Activated B cell treated with CpG ODN at 0.5 μM for 24 hours (primary cell): ENCODE measurements around the gene RAD1. TPM values are rescaled to one million over a fixed set of nuclear protein-coding genes. Genes with fewer than 3 reads are reported as not detected.

Experiments
- ATAC-seq: fragments of 200-7000 bp; cut with Tn5 transposase; one replicate; pipeline ENCODE4 v1.10.0; 2021; ENCODE audit warnings: low read depth, mild to moderate bottlenecking, moderate library complexity
- CTCF ChIA-PET: fragments of 350-600 bp; sonication (Branson Sonifier 250); formaldehyde crosslinking; loops from one replicate; lab custom pipeline; 2021; ENCODE audit warnings: antibody characterized with exemption; lab: Charles Lee
- POLR2A ChIA-PET: fragments of 350-600 bp; sonication (Branson Sonifier 250); formaldehyde crosslinking; loops from one replicate; lab custom pipeline; 2021; ENCODE audit warnings: antibody characterized with exemption; lab: Charles Lee
- DNase-seq: peaks from one replicate; pipeline ENCODE4 v3.0.0; 2022
- H3K27ac Mint-ChIP-seq: one replicate; pipeline ENCODE4 v1.8.0; 2020; ENCODE audit warnings: mixed read lengths
- H3K27me3 Mint-ChIP-seq: one replicate; pipeline ENCODE4 v1.8.0; 2021; ENCODE audit warnings: mixed read lengths
- H3K36me3 Mint-ChIP-seq: one replicate; pipeline ENCODE4 v1.8.0; 2021; ENCODE audit warnings: low read depth, mixed read lengths
- H3K4me1 Mint-ChIP-seq: one replicate; pipeline ENCODE4 v1.8.0; 2021; ENCODE audit warnings: mixed read lengths
- H3K4me3 Mint-ChIP-seq: one replicate; pipeline ENCODE4 v1.8.0; 2020; ENCODE audit warnings: mild to moderate bottlenecking, mixed read lengths
- H3K9me3 Mint-ChIP-seq: one replicate; pipeline ENCODE4 v1.8.0; 2020; ENCODE audit warnings: mixed read lengths
- intact Hi-C: fragments of 100-400 bp; cut with micrococcal nuclease; formaldehyde crosslinking; loops from one replicate; pipeline ENCODE4 v1.15.1; 2024
- total RNA-seq: library from RNA; stranded (reverse); gene quantifications from 2 replicates; pipeline ENCODE4 v1.2.3, GENCODE V29; 2022
- TF ChIP-seq, protein P1 (sequence below): fragments of 200-600 bp; IDR thresholded peaks from one replicate; pipeline ENCODE4 v1.8.0; 2022; ENCODE audit warnings: antibody characterized with exemption, mild to moderate bottlenecking

The RAD1 gene
- total RNA-seq, 1 donor from 2014 or later: 24.4 TPM

DNA sequence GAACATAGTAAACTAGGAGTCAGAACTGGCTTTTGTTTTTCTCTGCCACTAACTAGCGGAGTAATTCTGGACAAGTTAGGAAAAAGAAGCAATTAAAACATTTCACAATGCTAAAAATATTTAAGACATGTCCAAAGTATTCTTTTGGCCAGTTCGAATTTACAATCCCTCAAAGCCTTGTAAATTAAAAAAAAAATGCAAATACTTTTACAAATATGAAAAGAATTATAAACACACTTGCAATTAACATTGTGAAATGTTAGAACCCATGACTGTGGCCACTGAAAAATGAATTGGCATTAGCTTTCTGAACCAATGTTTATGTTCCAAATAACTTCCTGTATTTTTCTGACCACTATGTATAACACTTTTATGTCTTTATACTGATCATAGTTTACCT, 2.2 kb downstream of the RAD1 start:
- no peak for DNase-seq
- no peak overlapping the region for H3K4me3 Mint-ChIP-seq
- H3K27me3 Mint-ChIP-seq: no peaks in the 10 kb centered on the region
- ATAC-seq: no peak
- peaks cover 34% of the 10 kb centered on the region for H3K4me1 Mint-ChIP-seq
- H3K36me3 Mint-ChIP-seq: peaks cover 46% of the 10 kb centered on the region
- ChIA-PET CTCF (no interaction called here), POLR2A (interaction anchor here (1.8 kb wide), 1 partner anchor 16 kb away, joined by 6 read pairs; the partner anchor contains the start of gene DNAJC21)
- TF ChIP-seq, protein P1, sequence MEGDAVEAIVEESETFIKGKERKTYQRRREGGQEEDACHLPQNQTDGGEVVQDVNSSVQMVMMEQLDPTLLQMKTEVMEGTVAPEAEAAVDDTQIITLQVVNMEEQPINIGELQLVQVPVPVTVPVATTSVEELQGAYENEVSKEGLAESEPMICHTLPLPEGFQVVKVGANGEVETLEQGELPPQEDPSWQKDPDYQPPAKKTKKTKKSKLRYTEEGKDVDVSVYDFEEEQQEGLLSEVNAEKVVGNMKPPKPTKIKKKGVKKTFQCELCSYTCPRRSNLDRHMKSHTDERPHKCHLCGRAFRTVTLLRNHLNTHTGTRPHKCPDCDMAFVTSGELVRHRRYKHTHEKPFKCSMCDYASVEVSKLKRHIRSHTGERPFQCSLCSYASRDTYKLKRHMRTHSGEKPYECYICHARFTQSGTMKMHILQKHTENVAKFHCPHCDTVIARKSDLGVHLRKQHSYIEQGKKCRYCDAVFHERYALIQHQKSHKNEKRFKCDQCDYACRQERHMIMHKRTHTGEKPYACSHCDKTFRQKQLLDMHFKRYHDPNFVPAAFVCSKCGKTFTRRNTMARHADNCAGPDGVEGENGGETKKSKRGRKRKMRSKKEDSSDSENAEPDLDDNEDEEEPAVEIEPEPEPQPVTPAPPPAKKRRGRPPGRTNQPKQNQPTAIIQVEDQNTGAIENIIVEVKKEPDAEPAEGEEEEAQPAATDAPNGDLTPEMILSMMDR: no peak
- intact Hi-C loops: loop anchor here (10.0 kb wide), 1 partner anchor 668 kb away; no protein-coding TSS in a partner anchor
- H3K9me3 Mint-ChIP-seq: no peaks in the 10 kb centered on the region
- no peak overlapping the region for H3K27ac Mint-ChIP-seq

DNA sequence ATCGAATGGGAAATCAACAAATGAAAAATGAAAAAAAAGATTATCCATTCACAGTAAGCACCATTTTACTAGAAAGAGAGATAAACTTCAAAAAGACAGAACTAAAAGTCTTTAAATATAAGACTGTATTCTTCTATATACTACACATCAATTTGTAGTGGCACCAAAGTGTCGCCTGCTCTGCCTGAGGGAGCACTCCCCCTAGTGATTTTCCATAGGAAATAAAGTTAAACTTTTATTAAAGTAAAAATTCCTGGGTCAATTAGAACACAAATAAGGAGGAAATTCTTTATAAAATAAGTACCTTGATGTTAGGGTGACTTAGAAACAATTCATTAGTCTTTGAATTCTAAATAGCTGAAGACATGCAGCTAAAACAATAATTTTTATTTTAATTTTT, 9.7 kb downstream of the RAD1 start:
- H3K4me3 Mint-ChIP-seq: no peak overlapping the region
- no peaks in the 10 kb centered on the region for H3K27me3 Mint-ChIP-seq
- ChIA-PET CTCF (interaction anchor here (1.2 to 1.6 kb wide), 3 partner anchors 11 to 419 kb away, joined by 3 to 6 read pairs (median 6); no protein-coding TSS in a partner anchor), POLR2A (no interaction called here)
- no peak overlapping the region for H3K27ac Mint-ChIP-seq
- DNase-seq (no peak), ATAC-seq (no peak)
- TF ChIP-seq, protein P1: no peak
- H3K4me1 Mint-ChIP-seq: no peaks in the 10 kb centered on the region
- H3K36me3 Mint-ChIP-seq: peaks cover 45% of the 10 kb centered on the region
- intact Hi-C loops: no loop called here
- H3K9me3 Mint-ChIP-seq: no peaks in the 10 kb centered on the region

DNA sequence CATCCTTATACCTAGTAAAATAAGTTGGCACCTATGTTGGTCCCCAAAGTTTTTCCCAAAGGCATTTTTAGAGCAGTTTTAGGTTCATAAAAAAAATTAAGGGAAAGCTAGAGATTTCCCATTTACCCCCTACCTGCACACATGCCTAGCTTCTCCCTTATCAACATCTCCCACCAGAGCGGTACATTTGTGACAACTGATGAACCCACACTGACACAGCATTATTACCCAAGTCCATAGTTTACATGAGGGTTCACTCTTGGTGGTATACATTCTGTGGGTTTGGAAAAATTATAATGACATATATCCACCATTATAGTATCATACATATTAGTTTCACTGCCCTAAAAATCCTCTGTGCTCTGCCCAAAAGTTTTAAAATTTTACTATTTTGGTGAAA, 12.0 kb downstream of the RAD1 start:
- no peak for DNase-seq
- H3K27ac Mint-ChIP-seq: no peak overlapping the region
- H3K4me1 Mint-ChIP-seq: no peaks in the 10 kb centered on the region
- ChIA-PET CTCF (interaction anchor here (1.0 kb wide), 2 partner anchors 217 to 382 kb away, joined by 3 read pairs; no protein-coding TSS in a partner anchor), POLR2A (interaction anchor here (1.0 kb wide), 1 partner anchor 58 kb away, joined by 5 read pairs; no protein-coding TSS in a partner anchor)
- TF ChIP-seq, protein P1: no peak
- no peaks in the 10 kb centered on the region for H3K9me3 Mint-ChIP-seq
- H3K27me3 Mint-ChIP-seq: no peaks in the 10 kb centered on the region
- intact Hi-C loops: no loop called here
- H3K4me3 Mint-ChIP-seq: no peak overlapping the region
- no peak for ATAC-seq
- peaks cover 25% of the 10 kb centered on the region for H3K36me3 Mint-ChIP-seq

GRCh38 chr5:34900652-34901051, 14.7 kb downstream of the RAD1 start:
- Mint-ChIP-seq H3K9me3 (no peaks in the 10 kb centered on the region), H3K4me1 (no peaks in the 10 kb centered on the region), H3K4me3 (no peak overlapping the region), H3K27me3 (no peaks in the 10 kb centered on the region), H3K27ac (no peak overlapping the region), H3K36me3 (peaks cover 17% of the 10 kb centered on the region)
- intact Hi-C loops: no loop called here
- CTCF ChIA-PET: interaction anchor here (4.1 to 5.5 kb wide), 2 partner anchors 377 to 415 kb away, joined by 50 to 73 read pairs; no protein-coding TSS in a partner anchor
- DNase-seq (no peak), ATAC-seq (no peak)
- POLR2A ChIA-PET: no interaction called here
- TF ChIP-seq, protein P1: no peak

DNA sequence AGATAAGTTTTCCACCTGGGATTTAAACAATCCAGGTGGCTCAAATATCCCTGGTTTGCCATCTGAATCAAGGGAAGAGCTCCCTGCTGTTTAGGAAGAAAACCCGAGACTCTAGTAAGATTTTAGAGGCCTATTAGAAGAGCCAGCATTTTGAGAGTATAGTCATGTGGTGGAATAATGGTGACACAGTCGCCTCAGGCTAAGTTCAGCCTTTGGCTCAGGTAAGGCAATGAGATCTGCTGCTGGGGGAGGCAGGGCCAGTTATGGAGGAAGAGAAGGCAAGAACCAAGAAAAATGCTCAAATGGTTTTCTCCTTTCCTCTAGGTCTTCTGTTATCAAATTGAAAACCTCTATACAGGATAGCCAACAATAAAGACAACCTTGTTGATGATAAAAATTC, 16.2 kb downstream of the RAD1 start:
- DNase-seq (no peak), ATAC-seq (no peak)
- Mint-ChIP-seq H3K36me3 (peaks cover 10% of the 10 kb centered on the region), H3K4me1 (no peaks in the 10 kb centered on the region), H3K9me3 (no peaks in the 10 kb centered on the region), H3K4me3 (no peak overlapping the region), H3K27me3 (no peaks in the 10 kb centered on the region), H3K27ac (no peak overlapping the region)
- TF ChIP-seq, protein P1: no peak
- intact Hi-C loops: loop anchor here (5.0 kb wide), 1 partner anchor 242 kb away; the partner anchor contains the start of gene RAI14
- ChIA-PET CTCF (interaction anchor here (0.8 to 5.5 kb wide), 12 partner anchors 10 to 430 kb away, joined by 3 to 73 read pairs (median 4); partner anchors contain the start of gene TTC23L), POLR2A (no interaction called here)
